GM10847 (cell line): ENCODE measurements around the gene IRAK1.

Source experiments
- POLR2A ChIP-seq: IDR thresholded peaks from 2 replicates; pipeline ENCODE4 v1.6.1; 2011; ENCODE audit not compliant: insufficient read length; ENCODE audit errors: extremely low read depth

IRAK1 gene

GRCh38 chrX:154046940-154047610 lies 27.4 kb upstream of the IRAK1 start:
- TF ChIP-seq POLR2A, result no peak

- no peak for TF ChIP-seq POLR2A
Observed at GRCh38 chrX:154046031-154046781, 26.5 kb upstream of the IRAK1 start.

DNA sequence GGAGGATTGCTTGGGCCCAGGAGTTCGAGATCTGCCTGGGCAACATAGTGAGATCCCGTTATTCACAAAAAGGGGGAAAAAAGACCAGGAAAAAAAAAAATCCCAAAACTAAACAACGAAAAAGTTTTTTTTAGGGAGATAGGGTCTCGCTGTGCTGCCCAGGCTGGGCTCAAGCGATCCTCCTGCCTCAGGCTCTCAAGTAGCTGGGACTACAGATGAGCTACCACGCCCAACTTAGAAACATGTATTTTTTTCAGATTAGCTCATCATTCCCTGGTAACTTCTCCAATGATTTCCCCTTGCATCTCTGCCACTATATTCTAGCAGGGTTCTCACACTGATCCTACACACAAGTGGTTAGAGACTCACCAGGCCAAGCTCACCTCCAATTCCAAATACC lies 24.4 kb upstream of the IRAK1 start:
- no peak for TF ChIP-seq POLR2A

DNA sequence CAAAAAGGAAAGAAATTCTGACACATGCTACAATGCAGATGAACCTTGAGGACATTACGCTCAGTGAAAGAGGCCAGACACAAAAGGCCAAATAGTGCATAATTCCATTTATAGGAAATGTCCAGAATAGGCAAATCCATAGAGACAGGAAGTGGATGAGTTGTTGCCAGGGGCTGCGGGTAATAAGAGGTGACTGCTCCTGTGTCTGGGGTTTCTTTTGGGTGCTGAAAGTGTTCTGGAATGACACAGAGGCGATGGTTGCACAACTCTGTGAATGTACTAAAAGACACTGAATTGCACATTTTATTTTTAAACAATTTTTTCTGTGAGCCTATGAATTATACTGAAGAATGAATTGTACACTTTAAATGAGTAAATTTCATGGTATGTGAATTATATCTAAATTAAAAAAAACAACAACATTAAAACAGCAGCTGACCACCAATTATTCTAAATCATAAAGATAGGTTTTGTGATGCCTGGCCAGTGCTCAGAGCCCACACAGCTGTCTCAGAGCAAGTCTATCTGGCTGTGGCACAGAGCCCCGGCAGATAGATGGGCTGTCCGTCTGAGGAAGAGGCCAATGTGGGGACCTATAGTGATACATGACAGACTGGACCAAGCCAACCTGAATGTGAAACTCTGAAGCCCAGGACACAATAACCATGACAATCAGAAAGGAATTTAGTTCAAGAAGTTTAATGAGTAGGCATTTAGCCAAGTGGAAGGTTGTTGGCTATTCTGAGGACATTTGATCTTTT lies 23.5 kb upstream of the IRAK1 start:
- no peak for TF ChIP-seq POLR2A

DNA sequence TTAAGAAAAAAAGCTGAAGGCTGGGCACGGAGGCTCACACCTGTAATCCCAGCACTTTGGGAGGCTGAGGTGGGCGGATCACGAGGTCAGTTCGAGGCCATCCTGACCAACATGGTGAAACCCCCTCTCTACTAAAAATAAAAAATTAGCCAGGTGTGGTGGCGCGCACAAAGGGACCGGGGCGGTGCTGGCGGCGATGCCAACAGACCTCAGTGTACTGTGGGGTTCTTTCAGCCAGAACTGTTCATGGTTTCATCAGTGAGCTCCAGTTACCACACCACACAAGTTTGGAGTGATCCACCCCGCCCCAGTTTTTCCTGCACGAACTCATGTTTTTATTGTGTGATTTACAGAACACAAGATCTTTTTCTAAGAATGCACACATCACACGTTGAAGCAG lies 21.2 kb upstream of the IRAK1 start:
- no peak for TF ChIP-seq POLR2A

- TF ChIP-seq POLR2A, result no peak
Observed at GRCh38 chrX:154040307-154040756, 20.6 kb upstream of the IRAK1 start.

GRCh38 chrX:154039577-154039976 lies 19.9 kb upstream of the IRAK1 start:
- no peak for TF ChIP-seq POLR2A

DNA sequence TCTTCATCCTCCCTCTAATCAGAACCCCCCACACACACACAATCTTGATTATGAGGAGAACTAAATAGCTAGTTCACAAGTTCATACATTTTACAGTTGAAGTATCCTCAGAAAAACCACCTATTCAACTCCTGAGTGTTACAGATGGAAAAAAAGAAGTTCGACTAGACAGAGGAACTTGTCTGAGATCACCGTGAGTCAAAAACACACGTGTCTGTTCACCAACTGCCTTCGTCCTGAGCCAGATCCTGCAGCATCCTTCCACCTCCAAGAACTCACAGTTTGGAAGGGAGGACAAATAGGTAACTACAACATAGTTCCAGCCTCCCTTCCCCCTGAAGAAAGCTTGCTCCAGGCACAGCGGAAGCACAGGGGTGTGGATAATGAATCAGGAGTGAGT lies 19.0 kb upstream of the IRAK1 start:
- TF ChIP-seq POLR2A, result no peak

DNA sequence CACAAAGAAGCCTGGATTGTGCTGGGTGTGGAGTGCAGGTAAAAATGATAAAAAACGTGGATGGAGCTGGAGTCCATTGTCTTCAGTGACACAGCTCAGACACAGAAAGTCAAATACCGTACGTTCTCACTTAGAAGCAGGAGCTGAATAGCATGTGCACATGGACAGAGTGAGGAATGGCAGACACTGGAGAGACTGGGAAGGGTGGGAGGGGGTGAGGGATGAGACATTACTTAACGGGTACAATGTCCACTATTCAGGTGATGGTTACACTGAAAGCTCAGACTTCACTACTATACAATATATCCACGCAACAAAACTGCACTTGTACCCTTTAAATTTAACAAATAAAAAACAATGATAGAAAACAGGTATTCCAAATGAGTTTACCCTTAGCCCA lies 18.1 kb upstream of the IRAK1 start:
- no peak for TF ChIP-seq POLR2A

DNA sequence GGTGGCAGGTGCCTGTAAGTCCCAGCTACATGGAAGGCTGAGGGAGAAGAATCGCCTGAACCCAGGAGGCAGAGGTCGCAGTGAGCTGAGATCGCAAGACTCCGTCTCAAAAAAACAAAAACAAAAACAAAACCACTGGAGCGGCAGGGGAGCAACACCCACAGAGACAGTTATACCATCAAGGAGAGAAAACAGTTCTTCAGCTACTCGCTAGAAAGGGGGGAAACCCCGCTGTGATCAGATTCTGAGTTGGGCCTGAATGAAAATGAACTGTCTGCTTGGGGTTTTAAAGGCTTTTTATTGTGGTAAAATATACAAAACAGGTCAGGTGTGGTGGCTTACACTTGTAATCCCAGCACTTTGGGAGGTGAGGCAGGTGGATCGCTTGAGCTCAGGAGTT lies 16.8 kb upstream of the IRAK1 start:
- TF ChIP-seq POLR2A, result no peak

DNA sequence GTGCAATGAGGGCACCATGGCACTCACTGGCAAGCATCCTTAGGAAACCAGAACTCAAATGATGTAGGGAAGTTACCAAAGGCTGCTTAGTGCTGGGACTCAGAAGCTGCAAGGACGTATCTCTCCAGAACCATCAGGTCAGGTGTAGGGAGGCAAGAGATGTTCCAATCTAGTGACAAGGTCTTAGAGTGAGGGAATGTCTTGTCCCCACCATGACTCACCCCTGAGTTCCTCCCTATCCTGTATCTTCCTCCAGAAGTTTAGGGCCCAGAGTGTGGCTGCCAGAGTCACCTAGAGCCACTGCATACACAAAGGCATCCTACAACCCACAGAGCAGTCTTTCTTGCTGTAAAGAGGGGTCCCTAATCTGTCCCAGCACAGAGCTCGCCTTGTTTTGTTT lies 14.1 kb upstream of the IRAK1 start:
- TF ChIP-seq POLR2A, result no peak

DNA sequence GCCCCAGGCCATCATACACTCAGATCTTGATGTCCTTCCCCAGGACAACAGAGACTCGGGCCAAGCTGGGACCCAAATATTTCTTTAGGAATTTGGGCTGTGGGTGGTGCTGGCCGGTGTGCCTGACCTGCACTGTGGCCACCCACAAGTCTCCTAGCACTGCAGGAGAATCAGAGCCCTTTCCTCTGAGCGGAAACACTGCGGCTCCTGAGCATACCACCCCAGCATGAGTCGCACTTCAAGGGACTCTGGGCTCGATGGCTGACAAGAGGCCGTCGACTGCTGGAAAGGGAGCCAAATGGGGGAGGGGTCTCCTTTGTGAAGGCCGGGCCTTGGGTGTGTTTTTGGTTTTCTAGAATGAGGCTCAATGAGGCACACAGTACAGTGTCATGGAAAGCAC lies 13.0 kb upstream of the IRAK1 start:
- TF ChIP-seq POLR2A, result no peak

- no peak for TF ChIP-seq POLR2A
Observed at GRCh38 chrX:154032160-154032559, 12.5 kb upstream of the IRAK1 start.

DNA sequence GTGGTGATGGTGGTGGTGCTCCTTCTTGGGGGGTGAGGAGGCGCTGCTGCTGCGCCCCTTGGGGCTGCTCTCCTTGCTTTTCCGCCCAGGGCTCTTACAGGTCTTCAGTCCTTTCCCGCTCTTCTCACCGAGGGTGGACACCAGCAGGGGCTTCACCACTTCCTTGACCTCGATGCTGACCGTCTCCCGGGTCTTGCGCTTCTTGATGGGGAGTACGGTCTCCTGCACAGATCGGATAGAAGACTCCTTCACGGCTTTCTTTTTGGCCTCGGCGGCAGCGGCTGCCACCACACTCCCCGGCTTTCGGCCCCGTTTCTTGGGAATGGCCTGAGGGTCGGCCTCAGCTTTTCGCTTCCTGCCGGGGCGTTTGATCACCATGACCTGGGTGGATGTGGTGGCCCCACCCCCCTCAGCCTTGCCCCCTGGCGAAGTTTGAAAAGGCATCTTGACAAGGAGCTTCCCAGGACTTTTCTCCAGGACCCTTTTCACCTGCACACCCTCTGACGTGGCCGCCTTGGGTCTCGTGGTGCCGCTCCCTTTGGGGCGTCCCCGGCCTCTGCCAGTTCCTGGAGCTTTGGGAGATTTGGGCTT lies 11.1 kb upstream of the IRAK1 start:
- no peak for TF ChIP-seq POLR2A

DNA sequence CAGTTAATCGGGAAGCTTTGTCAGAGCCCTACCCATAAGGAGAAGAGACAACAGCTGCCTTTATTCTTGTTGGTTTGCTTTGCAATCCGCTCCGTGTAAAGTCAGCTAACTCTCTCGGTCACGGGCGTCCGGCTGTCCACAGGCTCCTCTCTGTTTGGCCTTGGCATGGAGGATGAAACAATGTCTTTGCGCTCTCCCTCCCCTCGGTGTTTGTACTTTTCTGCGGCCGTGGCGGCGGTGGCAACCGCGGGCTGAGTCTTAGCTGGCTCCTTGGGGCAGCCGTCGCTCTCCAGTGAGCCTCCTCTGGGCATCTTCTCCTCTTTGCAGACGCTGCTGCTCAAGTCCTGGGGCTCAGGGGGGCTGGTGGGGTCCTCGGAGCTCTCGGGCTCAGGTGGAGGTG lies 10.6 kb upstream of the IRAK1 start:
- no peak for TF ChIP-seq POLR2A

GRCh38 chrX:154029439-154029838 lies 9.7 kb upstream of the IRAK1 start:
- TF ChIP-seq POLR2A, result no peak
